HG03280 (cell line): ENCODE data around the gene OXNAD1.

ENCODE experiments used
- ATAC-seq: cut with Tn5 transposase; IDR thresholded peaks from one replicate; pipeline ENCODE4 v1.9.1; 2021; ENCODE audit warnings: mild to moderate bottlenecking, moderate library complexity; ENCODE audit not compliant: unreplicated experiment

Gene OXNAD1

GRCh38 chr3:16326724-16327349 lies 61.8 kb downstream of the OXNAD1 start:
- ATAC-seq = no peak

- no peak for ATAC-seq
These were observed 63.1 kb downstream of the OXNAD1 start for GRCh38 chr3:16328124-16328523.

DNA sequence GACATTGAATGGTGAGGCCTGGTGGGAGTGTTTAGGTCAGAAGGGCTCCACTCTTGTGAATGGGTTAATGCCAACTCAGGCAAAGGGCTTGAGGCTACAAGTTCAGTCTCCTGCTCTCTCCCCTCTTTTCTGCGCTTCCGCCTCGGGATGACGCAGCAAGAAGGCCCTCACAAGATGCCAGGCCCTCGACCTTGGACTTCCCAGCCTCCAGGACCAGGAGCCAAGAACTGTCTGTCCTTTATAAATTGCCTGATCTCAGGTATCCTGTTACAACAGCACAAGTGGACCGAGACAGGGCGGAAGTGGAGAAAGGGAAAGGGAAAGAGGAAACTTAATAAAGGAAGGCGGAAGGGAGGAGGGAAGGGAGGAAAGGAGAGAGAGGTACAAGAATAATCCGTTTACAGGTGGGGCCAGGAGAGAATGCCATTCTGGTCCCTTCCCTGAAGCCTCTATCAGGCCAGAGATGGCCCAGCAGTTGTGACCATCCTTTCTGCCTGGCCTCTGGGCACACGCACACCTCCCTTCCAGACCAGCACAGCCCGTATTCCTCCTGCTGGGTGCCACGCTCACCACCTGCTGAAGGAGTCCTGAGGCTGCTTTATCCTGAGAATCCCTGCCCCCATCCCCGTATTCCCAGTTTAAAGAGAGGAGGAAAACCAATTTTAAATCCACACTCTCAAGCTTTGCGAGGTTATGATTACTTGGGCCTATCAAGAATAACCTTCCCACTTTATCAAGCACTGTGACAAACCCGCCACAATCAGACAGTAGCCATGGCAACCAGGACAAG lies 64.2 kb downstream of the OXNAD1 start:
- ATAC-seq = no peak

DNA sequence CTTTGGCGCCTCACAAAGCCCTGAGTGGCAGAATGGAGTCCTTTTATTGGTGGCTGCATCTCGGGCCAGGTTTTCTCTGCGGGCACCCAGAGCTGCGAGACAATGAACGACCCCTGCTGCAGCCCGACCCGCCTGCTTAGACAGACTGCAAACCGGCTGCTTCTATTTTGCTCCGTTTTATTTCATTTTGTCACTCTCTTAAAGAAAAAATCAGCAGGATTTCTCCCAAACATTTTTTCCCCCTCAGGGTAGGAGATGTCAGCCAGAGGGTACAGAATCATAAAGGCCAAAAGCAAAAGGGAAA lies 64.8 kb downstream of the OXNAD1 start:
- ATAC-seq = no peak

- no peak for ATAC-seq
These were observed 65.3 kb downstream of the OXNAD1 start for GRCh38 chr3:16330351-16330750.

DNA sequence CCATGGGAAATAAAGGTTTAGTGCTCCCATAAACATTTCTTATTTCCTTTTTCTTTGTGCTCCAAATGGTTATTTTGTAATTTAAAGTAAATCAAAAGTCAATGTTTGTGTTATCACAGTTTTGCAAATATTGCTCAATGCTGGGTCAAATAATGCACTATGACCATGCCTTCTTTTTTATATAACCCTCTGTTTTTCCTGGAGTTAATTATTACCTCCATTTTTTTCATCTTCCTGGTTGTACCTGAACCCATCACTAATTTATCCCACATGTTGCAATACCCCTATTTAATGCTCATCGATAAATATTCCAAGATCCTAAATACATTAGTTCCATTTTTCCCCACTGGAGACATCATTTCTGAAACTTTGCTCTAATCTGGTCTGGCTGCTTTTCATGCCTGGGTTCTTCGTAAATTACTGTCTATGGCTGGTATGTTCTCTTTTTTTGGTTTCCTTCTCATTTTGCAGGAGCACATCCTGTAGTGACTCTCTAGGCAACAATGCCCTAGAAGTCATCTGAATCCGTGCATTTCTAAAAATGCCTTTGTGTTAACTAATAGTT lies 66.4 kb downstream of the OXNAD1 start:
- no peak for ATAC-seq

DNA sequence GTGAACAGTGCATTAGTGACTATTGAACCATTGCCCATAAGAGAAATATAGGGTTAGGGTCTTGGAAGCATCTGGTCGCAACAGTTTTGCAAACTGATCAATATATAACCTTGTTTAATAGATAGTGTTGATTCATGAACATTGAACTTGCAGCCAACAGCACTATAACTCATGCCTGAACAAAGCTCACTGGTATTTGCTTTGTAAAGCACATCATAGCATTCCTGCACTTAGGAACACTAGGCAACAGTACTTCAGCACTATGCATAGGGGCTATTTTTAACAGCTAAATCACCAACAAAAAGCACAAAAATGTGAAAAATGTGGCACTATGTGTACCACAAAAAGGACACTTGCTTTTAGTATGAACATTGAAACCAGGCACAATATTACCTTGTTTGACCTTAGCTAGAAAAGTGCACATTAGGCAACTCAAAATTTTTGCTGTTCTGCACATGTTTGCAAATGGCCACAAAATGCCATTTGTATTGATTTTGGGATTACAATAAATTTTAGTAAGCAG lies 68.0 kb downstream of the OXNAD1 start:
- ATAC-seq = no peak

- ATAC-seq = no peak
These were observed 69.9 kb downstream of the OXNAD1 start for GRCh38 chr3:16334909-16335308.

- ATAC-seq = no peak
These were observed 70.3 kb downstream of the OXNAD1 start for GRCh38 chr3:16335333-16335732.

DNA sequence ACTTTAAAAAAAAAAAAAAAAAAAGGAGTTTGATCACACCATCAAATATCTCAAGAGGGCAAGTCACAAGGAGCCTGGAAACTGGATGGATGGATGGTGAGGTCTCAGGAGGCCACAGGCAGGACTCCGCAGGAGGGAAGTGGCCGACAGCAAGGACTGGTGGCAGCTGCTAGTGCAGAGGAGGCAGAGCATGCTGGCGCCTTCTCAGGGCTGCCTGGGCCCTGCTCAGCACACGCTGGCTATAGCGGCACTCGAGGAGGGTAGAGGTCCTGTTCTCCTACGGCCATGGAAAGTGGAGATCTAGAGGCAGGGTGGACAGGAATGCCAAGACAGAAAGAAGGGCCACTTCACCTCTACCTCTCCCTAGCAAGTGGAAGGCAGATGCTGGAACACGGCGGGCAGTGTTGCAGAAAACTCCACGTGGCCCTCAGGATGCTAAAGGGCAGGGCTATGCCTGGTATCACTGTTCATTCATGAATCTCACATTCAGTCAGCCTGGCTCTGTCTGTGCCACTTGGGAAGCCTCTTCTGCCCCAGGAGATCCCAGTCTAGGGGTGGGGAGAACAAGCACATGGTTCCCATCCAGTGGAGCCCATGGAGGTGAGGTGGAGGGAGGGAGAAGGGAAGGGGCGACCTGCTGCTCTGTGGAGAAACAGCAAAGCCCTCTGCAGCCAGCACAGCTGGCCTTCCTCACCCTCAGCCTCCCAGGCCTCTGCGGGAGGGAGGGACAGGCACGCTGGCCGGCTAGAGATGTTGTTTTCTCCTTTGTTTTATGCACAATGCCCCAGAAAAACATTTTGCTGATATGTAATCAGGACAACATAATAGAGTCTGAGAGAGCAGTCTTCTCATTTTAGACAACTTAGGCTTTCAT lies 71.0 kb downstream of the OXNAD1 start:
- no peak for ATAC-seq

GRCh38 chr3:16336825-16337224 lies 71.8 kb downstream of the OXNAD1 start:
- no peak for ATAC-seq

- peak; percentile 85 for ATAC-seq
These were observed 73.0 kb downstream of the OXNAD1 start for GRCh38 chr3:16337856-16338540.

GRCh38 chr3:16338999-16339398 lies 74.0 kb downstream of the OXNAD1 start:
- ATAC-seq = no peak

DNA sequence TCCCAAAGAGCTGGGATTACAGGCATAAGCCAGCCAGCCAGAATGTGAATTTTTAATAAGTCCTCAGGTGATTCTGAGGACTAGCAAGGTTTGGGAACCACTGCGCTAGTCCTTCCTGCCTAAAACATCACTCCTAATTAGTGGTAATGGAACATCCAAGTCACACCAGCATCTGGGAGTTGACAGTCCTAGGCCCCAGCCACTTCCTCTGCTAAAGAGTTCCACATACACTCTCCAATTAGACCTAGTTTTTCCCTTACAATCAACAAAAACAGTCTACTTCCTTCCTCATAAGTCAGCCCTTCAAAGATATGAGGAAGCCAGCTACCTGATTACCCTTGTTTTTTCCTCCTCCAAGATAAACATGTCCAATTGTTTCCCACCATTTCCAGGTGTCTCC lies 78.1 kb downstream of the OXNAD1 start:
- ATAC-seq = no peak

DNA sequence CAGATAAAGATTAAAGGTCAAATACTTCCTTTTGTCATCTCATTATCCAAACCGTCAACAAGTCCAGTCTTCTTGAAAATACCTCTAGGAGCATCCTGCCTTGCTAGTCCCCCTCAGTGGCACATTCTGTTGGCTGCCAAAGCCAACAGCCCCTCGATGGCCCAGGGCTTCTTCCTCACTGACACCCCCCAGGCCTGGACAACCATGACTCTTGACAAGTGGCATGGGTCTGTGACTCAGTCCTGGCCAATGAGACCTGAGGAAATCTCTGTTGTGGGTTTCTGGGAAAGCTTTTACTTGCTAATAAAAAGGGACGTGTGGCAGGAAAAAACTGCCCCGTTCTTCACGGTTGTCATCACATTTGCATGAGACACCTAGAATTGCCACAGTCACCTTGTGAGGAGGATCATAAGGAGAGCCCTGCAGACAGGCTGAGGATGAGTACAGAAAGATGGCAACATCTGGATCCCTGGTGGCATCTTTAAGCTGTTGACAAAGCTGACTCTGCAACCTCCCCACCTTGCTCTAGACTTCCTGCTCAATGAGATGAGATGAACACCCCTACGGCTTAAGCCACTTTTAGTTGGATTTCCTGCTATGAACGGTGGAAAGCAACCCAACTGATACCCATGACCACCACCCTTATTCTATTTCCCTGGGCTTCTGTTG lies 81.5 kb downstream of the OXNAD1 start:
- no peak for ATAC-seq

- ATAC-seq = no peak
These were observed 82.5 kb downstream of the OXNAD1 start for GRCh38 chr3:16347548-16347947.

- ATAC-seq = no peak
These were observed 85.1 kb downstream of the OXNAD1 start for GRCh38 chr3:16349986-16350596.

GRCh38 chr3:16350597-16351318 lies 85.7 kb downstream of the OXNAD1 start:
- no peak for ATAC-seq

DNA sequence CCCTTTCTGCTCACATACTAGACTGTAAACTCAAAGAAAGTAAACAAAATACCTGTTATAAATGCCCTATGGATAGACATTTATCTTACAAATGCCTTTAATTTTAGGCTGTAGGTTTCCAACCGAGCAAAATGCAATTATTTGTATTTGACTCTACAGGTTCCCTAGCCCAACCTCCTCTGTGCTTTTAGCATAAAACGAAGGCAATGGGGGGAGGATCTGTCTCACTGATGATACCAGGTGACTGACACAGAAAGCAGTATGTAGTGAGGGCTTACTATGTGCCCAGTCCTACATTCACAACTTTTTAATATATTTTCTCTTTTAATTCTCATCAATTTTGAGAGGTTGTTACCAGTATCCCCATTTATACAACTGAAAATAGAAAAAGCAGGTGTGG lies 87.4 kb downstream of the OXNAD1 start:
- ATAC-seq = no peak
